Uterus (tissue), 4 donors: ENCODE data around the gene FPGS. TPM values are rescaled to one million over a fixed set of nuclear protein-coding genes. Genes with fewer than 3 reads are reported as not detected.

Experiments
- DNase-seq, 2 donors: peaks; one replicate each; pipeline ENCODE4 v3.0.0-alpha.2; 2019 to 2020
- H3K27ac ChIP-seq, 2 donors: fragments of 200-600 bp; sonication (generic); 1 replicate in 1 of 2; 2 replicates in 1 of 2; pipeline ENCODE4 v1.5.1; 2016 to 2018
- H3K27me3 ChIP-seq, 2 donors: fragments of 200-600 bp; sonication (generic); one replicate each; pipeline ENCODE4 v1.5.1; 2018 to 2019; ENCODE audit warnings: control low read depth in 1 of 2
- H3K36me3 ChIP-seq, 2 donors: fragments of 200-600 bp; sonication (generic); one replicate each; pipeline ENCODE4 v1.5.1; 2019; ENCODE audit warnings: control low read depth in 1 of 2
- H3K4me1 ChIP-seq, 2 donors: fragments of 200-600 bp; sonication (generic); one replicate each; pipeline ENCODE4 v1.5.1; 2018 to 2019; ENCODE audit warnings: control low read depth in 1 of 2
- H3K4me3 ChIP-seq, 2 donors: fragments of 200-600 bp; sonication (generic); 1 replicate in 1 of 2; 2 replicates in 1 of 2; pipeline ENCODE4 v1.5.1; 2018 to 2019; ENCODE audit warnings: mild to moderate bottlenecking in 1 of 2
- H3K9me3 ChIP-seq, 2 donors: fragments of 200-600 bp; sonication (generic); one replicate each; pipeline ENCODE4 v1.5.1; 2019; ENCODE audit warnings: control low read depth in 1 of 2
- CTCF ChIP-seq, 4 experiments: fragments of 200-600 bp in 2 of 4; fragments of 450-650 bp in 2 of 4; sonication (generic) in 2 of 4; IDR thresholded peaks; one replicate each; pipeline ENCODE4 v1.5.1; 2016 to 2019; ENCODE audit warnings: antibody characterized with exemption in 4 of 4, mild to moderate bottlenecking in 2 of 4, moderate library complexity in 1 of 4
- POLR2A ChIP-seq, 2 donors: fragments of 450-650 bp; IDR thresholded peaks; one replicate each; pipeline ENCODE4 v1.6.1; 2016; ENCODE audit warnings: antibody characterized with exemption in 2 of 2, mild to moderate bottlenecking in 1 of 2, moderate library complexity in 1 of 2
- intact Hi-C: fragments of 100-400 bp; cut with DNase I; formaldehyde crosslinking; loops from one replicate; pipeline ENCODE4 v1.15.1; 2023; ENCODE audit warnings: low total_unique reads
- total RNA-seq, 4 donors: library from RNA; depleted of rRNA in 3 of 4; stranded (reverse); fragments of >200 nt in 3 of 4; gene quantifications; one replicate each; pipeline versions ENCODE4 v1.1.0 to v1.2.4, GENCODE V29; 2014 to 2023
- donor health status: DM: yes; HTN: yes; CAD: no.

FPGS gene
- total RNA-seq, 4 donors from 2014 or later, result 11.5 to 128 (median 46.6) TPM

- Histone ChIP-seq H3K4me3 (no peak overlapping the region), H3K9me3 (no peaks in the 10 kb centered on the region), H3K36me3 (no peaks in the 10 kb centered on the region), H3K27ac (peak overlapping the region; percentile 12 to 63), H3K4me1 (peaks cover 0 to 3% of the 10 kb centered on the region in 2 donors), H3K27me3 (no peaks in the 10 kb centered on the region)
- DNase-seq, result no peak
- intact Hi-C loops, result no loop called here
- no peak for TF ChIP-seq CTCF (IDR thresholded peaks at IDR 0.05)
- no peak for TF ChIP-seq POLR2A (IDR thresholded peaks at IDR 0.05)
Observed at GRCh38 chr9:127809540-127810377, 7.1 kb downstream of the FPGS start.

GRCh38 chr9:127810378-127811187, 7.9 kb downstream of the FPGS start:
- no peaks in the 10 kb centered on the region for H3K27me3 ChIP-seq
- intact Hi-C loops, result no loop called here

GRCh38 chr9:127812011-127812410, 9.3 kb downstream of the FPGS start:
- Histone ChIP-seq H3K9me3 (no peaks in the 10 kb centered on the region), H3K4me1 (peaks cover 0 to 3% of the 10 kb centered on the region in 2 donors), H3K27me3 (no peaks in the 10 kb centered on the region), H3K36me3 (no peaks in the 10 kb centered on the region), H3K27ac (no peak overlapping the region), H3K4me3 (no peak overlapping the region)
- intact Hi-C loops, result no loop called here
- TF ChIP-seq CTCF (IDR thresholded peaks at IDR 0.05), result no peak
- no peak for TF ChIP-seq POLR2A (IDR thresholded peaks at IDR 0.05)
- DNase-seq, result no peak

More at GRCh38 chr9:127810378-127811187, 7.9 kb downstream of the FPGS start:
- Histone ChIP-seq H3K9me3 (no peaks in the 10 kb centered on the region), H3K4me3 (no peak overlapping the region), H3K27ac (peak overlapping the region in 1 of 2 donors; percentile 63), H3K4me1 (peaks cover 0 to 3% of the 10 kb centered on the region in 2 donors), H3K36me3 (no peaks in the 10 kb centered on the region)
- DNase-seq, result no peak
- no peak for TF ChIP-seq POLR2A (IDR thresholded peaks at IDR 0.05)
- no peak for TF ChIP-seq CTCF (IDR thresholded peaks at IDR 0.05)

GRCh38 chr9:127812936-127813675, 10.4 kb downstream of the FPGS start:
- intact Hi-C loops, result no loop called here
- Histone ChIP-seq H3K4me3 (no peak overlapping the region), H3K9me3 (no peaks in the 10 kb centered on the region), H3K27me3 (no peaks in the 10 kb centered on the region), H3K4me1 (peaks cover 0 to 3% of the 10 kb centered on the region in 2 donors), H3K27ac (no peak overlapping the region), H3K36me3 (no peaks in the 10 kb centered on the region)
- DNase-seq, result no peak
- TF ChIP-seq POLR2A (IDR thresholded peaks at IDR 0.05), result no peak

GRCh38 chr9:127813686-127814226, 11.1 kb downstream of the FPGS start:
- Histone ChIP-seq H3K4me1 (peaks cover 0 to 3% of the 10 kb centered on the region in 2 donors), H3K27me3 (no peaks in the 10 kb centered on the region), H3K9me3 (no peaks in the 10 kb centered on the region), H3K4me3 (no peak overlapping the region), H3K27ac (no peak overlapping the region), H3K36me3 (no peaks in the 10 kb centered on the region)
- TF ChIP-seq POLR2A (IDR thresholded peaks at IDR 0.05) (no peak), CTCF (IDR thresholded peaks at IDR 0.05) (no peak)
- DNase-seq, result no peak
- intact Hi-C loops, result no loop called here
